Right forelimb (tissue), 1 donor: ENCODE measurements around the gene AVEN.

Source experiments
- DNase-seq: peaks from one replicate; pipeline ENCODE4 v3.0.0-alpha.2; 2018

The AVEN gene

DNA sequence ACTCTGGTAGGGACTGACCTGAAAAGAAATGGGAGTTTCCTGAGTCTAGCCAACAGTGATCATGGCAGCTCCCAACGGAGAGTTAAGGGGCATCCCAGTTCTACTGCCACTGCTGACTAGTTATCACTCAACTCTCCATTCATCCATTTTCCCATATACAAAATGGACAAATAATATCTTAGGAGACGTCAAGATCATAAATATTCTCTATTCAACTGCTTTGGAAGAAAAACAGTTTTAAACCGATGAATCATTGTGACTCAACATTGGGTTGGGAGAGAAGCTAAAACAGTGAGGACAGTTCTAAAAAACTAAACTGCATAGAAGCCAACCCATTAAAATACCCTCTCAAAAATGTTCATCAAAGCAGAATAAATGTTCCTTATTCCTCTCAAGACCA, 128.3 kb downstream of the AVEN start:
- DNase-seq: no peak

DNA sequence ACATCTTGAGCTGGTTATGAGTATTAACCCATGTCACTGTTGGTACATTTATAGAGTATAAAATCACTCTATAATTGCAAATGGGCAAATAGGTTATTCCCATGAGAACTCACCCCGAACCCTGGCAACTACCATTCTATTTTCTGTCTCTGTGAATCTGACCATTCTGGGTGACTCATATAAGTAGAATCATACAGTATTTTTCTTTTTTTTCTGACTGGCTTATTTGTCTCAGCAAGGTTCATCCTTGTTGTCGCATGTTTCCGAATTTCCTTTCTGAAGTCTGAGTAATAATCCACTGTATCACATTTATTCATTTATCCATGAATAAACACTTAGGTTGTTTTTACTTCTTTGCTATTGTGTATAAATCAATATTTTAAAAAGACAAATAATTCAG, 130.6 kb downstream of the AVEN start:
- no peak for DNase-seq

DNA sequence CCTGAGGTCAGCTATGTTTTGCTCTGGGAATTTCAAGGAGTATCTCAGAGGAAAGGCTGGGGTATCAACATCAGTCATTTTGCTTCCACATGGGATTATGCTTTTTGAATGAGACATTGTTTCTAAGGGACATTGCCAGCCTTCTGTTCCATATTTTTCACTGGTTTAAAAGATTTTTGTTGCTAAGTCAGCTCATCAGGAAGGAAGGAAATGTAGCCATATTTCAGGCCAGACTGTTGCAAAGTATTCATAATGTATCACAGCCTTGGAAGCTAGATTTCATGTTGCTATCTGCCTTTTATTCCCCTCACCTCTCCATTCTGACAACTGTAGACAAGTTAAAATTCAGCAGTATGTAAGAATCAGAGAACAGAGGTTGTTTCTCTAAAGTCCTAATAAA, 131.7 kb downstream of the AVEN start:
- no peak for DNase-seq

DNA sequence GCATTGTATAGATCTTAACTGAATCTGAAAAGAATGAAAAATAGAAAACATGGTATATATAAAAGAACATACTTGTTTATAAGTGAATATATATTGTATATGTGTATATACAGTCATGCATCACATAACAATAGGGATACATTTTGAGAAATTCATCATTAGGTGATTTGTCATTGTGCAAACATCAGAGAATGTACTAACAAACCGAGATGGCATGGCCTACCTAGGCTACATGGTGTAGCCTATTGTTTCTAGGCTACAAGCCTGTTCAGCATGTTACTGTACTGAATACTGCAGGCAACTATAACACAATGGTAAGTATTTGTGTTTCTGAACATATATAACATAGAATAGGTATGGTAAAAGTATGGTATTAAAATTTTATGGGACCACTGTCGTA, 135.3 kb downstream of the AVEN start:
- DNase-seq: no peak

DNA sequence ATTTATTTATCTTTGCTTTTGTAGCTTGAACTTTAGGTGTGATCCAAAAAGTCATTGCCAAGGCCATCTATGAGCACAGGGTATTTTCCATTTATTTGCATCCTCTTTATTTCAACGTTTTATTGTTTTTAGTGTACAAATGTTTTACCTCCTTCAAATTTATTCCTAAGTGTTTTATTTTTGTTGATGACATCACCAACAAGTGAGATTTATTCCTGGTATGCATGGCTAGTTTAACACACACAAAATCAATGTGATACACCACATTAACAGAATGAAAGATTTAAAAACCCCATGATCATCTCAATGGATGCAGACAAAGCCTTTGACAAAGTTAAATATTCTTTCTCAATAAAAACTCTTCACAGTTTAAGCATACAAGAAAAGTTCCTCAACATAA, 137.0 kb downstream of the AVEN start:
- DNase-seq: no peak

DNA sequence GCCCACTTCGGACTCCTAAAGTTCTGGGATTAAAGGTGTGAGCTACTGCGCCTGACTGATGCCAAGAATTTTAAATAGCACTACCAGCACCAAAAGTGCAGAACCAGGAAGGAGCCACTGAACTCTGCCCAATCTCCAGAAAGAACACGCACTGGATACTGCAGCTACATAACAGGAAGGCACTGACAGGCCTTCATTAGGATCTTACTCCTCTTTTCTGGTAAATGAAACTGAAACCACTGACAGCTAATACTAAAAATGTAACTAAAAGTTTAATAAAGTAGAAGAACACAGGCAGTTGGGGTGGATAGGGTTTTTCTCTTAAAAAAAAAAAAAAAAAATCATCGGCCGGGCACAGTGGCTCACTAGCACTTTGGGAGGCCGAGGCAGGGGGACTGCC, 144.8 kb downstream of the AVEN start:
- DNase-seq: no peak

DNA sequence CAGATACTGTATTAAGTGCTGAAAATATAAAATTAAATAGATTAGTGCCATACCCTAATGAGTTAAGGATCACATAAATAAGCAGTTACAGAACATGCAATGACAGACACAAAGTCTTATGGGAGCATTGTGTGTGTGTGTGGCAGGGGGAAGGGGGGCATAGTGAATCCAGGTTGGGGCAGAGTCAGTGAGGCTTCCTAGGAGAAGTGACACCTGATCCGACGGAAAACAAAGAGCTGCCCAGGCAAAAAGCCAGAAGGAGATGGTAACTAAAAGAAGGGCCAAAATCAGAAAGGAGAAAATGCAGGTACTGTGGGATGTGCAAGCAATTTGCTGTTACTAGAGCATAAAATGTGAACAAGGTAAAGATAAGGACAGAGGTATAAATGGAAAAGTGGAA, 150.8 kb downstream of the AVEN start:
- no peak for DNase-seq

DNA sequence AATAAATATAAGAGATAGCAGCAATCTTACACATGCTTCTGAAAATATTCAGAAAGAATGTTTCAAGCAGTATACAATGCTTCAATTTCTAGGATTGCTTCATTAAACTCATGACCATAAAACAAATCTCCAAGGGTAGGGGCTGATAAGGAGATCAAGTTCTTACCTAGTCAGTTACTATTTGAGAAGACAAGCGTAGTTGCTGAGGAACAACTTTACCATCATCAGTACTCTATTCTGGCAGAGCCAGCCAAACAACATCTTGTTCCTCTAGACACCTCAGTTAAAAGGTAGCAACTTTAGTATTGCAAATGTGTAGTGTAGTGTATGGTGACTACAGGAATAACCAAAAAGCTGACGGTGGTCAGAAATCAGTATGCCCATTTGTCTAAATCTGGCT, 156.1 kb downstream of the AVEN start:
- no peak for DNase-seq

DNA sequence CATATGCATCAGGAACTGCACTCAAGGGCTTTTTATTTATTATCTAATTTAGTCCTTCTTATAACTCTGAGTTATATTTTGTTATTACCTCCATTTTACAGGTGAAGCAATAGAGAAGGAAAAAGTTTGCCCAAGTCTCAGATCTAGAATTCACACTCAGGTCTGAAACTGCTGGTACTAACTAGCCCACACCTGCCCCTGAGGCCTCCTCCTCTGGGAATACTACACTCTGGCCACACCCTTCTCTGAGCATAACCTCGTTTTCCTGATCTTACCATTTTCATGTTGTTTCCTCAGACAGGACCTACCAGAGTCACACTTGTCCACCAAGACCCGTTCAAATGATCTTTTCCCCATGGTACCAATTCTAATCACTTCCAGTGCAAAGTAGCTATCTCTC, 164.8 kb downstream of the AVEN start:
- DNase-seq: no peak

DNA sequence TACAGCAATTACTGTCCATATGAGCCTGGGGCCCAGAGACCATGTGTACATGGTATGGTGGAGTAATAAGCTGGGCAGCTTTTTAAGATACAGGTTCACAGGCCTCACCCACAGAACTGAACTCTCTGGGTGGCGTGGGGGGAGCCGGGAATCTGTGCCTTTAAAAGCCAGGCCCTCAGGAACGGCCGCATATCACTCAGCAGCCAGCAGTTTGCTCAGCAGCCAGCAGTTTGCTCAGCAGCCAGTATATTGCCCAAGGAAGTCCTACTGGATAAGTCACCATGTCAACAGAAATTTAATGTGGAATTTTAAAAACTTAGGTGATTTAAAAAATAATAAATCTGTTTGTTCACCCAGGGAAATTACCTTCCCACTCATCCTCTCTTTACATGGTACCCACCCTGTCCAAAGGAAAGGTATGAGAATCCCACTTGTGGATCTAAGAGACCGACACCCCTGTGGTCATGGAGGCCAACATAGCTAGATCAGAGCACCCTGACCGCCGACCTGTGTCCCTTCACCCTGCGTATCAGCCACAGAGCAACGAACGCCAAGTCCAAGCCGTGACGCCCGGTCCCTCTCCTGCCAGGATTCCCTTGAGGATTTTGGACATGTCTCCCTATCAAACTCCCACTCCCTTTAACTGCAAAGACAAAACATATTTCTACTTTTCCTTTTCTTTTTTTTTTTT, 166.4 kb downstream of the AVEN start:
- DNase-seq: no peak

DNA sequence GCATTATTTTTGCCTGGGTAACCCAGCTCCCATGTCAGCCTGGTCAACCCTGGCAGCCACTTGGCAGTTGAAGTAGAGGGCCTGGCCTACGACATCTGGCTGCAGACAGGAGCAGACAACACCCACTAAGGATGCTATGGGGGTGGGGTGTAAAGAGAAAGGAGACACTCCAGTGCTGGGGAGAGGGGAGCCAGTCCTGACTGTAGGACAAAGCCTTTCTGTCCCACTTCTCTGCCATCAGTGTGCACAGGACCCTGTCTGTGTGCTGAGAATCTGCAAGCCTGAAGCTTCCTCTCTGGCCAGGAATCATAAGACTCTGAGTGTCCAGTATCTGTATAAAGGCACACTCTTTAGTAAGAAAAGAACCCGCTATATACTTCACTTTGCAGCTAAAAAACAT, 167.0 kb downstream of the AVEN start:
- no peak for DNase-seq

DNA sequence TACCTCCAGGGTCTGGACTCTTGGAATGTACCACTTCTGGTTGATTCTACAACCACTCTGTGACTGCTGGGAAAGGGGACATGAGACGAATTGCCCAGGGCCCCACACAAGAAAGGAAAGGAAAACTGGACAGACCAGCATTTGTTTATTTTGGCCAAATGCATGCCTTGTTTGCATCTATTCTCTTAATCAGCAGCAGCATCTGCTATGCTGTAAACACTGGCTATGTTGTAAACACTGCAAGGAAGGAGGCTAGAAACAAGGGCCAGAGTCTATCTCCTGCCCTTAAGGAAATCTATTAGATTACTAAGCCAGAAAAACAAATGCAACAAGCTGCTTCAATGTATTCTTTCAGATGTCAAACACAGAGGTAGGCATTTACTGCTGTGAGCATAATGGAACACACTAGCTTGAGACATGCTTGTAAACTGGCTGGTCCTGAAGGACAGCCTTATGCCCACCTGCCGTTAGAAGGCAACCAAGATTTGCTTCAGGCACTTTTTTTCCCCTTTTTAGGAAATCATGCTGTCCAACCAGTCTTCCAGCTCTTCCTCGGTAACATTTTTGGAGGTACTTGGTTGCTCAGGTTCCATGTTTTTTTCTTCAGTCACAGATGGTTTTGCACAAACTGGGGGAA, 172.8 kb downstream of the AVEN start:
- DNase-seq: no peak

DNA sequence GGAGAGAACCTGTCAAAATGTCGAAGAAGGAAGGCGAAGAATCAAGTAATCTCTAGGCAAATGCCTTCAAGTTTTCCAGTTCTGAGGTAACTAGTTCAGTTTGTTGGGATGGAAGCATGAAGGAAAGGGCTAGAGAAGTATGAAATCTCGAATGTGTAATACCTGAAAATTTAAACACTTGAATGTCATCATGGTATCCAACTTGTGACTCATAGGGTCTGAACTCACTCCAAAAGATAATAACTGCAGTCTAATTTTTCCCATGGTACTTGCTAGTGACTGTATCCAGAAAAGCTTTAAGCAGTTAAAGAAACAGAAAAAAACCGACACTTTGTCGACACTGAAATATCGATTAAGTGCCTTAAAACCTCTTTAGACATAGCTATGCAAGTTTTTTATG, 173.6 kb downstream of the AVEN start:
- no peak for DNase-seq

DNA sequence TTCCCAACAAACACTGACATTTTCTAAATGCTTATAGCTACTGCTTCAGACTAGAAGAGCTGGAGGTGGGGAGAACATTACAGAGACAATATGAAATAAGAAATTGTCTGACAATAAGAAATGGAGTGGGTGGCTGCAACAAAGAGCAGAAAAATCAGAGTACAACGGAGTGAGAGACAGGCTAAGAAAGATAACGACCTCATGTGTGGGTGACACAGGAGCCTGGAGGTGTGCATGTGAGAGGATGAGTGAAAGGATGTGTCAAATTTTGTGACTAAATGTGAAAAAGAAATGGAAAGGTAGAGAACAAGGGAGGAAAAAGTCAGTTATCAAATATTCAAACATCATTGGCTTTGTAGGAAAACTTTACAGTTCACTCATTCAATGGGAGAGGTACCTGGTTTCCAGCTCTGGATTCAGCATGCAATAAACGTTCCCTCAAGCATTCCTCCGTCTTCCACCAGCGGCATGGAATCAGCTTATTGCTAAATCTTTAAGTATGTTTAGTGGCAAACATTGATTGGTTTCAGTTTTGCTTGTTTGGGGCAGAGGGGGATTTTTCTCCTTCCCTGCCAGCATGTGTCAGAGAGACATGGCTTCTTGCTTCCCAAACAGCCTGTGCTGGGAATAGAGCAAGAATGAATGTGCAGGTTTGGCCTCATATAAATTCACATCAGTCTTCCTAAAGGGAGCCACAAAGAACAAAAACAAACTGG, 174.5 kb downstream of the AVEN start:
- no peak for DNase-seq

DNA sequence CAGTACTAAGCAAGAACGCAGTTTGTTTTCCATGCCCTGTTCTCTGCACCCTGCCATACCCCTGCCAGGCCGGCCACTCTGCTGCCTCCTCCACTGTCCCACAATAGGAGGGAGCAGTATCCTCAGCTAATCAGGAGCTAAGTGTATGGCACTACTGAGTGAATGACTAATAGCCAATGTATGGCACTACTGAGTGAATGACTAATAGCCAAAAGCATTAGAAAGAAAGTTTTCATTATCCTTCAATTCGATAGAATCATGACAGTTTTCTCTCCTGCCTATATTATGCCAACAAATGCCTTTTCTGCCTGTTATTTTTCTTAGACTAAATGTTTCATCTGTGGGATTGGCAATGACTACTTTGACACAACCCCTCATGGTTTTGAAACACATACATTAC, 178.2 kb downstream of the AVEN start:
- DNase-seq: no peak

DNA sequence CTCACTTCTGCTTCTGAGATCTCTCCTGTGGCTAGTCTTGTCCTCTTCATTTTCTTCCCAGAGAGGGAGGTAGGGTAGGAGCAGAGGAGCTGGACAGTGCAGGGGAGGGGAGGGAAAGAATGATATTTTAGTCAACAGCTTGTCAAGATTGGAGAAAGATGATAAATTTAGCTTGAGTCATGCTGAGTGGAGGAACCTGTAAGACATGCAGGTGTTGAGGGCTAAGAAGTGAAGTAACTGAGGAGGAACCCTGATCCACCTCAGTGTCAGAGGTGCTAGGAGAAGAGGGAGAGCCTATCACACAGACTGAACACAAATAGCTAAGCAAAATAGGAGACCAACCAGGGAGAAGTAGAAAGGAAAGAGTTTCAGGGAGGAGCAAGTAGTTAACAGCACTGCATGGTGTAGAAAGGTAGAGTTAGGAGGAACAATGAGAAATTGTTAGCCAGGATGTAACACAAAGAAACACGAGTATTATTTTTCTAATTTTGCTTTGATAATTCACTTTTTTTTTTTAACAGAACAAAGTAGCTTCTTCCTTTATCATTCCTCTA, 178.9 kb downstream of the AVEN start:
- no peak for DNase-seq

DNA sequence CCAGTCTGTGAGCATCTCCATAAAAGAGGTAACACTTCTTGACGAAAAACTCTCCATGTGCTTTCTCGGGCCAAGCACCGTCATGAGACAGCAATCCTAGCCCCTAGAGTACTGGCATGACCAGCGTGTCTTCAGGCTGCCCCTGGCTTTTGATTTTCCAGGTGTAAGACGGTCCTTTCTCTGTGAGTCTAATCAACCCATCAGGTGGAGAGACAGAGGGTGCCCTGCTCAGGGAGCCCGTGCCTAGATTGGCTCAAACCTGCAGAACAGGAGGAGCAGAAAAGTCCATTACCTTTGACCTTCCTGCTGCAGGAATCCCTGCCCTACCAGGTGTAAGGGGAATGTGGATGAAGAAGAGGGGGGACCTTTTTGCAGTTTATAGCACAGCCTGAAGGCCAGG, 180.2 kb downstream of the AVEN start:
- no peak for DNase-seq

DNA sequence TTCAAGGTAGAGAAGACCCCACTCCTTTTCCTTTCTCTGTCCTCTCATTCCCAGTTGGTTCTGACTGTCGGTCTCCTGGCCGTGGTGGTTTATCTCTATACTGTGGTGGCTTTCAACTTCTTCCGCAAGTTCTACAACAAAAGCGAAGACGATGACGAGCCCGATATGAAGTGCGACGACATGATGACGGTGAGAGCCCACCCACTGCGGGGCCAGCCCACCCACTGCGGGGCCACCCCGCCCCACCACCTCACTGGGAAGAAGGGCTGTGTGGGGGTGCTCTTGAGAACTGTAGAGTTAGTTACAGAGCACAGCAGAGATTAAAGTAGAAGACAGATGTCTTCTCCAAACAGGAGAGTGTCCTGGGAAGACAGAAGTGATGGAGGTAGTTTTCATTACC, 181.3 kb downstream of the AVEN start:
- no peak for DNase-seq

DNA sequence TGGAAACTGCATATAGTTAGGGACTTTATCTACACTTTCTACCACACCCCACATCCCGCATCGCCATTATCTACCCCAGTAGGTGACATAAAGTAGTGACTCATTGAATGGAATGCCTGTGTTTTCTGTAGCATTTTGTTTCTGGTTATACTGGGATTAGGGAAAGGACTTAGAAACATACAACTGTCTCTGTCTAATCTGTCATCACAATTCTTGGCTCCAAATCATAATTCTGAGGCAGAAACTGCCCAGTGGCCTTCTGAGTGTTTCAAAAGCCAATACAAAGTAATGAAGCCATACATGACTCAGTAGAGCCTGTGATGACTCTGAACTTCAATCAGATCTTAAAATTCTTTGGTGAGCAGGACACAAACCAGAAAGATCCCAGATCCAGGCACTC, 186.4 kb downstream of the AVEN start:
- no peak for DNase-seq

DNA sequence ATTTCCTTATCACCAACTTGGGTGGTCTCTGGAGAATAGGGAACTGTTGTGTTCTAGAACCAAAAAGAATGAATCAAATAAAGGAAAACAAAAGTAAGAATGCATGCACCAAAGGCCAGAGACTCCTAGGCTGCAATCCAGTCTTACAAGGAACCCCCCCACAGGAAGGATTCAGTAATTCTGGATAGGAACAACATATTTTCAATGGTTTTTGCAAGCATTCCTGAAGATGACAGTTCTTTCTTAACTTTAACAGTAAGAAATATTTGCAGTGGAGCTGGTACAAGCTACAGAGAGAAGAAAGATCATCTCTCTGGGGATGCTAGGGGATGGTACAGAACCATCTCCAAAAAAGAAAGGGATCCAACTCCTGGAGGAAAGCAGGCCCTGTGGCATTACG, 186.9 kb downstream of the AVEN start:
- DNase-seq: no peak

DNA sequence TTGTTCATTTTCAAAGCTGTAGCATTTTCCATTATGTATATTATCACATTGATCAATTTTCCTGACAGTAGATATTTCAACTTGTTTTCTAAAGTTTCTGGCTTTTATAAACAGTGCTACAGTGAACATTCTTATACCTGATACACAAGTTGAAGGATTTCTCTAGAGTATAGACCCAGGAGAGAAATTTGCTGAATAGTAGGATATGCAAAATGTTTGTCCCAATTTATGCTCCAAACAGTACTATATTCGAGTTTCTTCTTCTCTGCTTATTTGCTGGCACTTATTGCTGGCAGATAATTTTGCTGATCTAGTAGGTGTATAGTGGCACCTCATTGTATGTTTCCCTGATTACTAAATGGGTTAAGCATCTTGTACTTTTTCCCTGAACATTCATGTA, 187.9 kb downstream of the AVEN start:
- DNase-seq: no peak

DNA sequence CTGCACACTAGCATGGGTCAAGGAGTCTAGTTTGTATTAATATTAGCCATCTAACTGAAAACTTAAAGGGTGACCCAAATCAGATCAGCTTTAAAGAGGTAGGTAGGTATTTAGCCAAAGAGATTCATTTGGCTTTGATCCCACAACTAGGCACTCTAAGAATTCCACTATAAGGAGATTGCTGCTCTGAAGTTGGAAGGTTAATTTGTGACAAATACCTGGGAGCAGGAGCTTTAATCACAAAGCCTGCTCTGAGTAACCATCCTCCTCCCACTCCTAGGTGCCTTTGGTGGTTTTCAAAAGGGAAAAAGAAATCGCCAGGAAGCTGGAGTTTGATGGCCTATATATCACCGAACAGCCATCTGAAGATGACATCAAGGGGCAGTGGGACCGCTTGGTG, 191.0 kb downstream of the AVEN start:
- DNase-seq: no peak

DNA sequence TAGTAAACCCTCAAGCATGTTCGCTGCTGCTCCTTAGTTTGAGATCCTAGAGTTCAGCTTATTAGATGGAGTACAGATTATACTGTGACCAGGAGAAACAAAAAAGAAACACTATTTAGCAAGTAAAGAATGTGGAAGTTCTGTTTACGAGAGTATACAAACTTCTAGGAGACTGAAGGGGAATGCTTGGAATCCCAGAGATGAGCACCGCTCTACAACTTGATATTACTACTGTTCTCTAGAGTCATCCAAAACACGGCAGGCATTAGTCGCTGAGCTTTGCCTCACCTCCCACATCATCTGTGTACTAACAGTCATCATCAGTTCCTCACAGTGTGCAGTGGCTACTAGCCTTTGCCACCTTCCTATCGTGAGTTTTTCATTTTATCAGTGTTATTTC, 192.1 kb downstream of the AVEN start:
- DNase-seq: no peak

DNA sequence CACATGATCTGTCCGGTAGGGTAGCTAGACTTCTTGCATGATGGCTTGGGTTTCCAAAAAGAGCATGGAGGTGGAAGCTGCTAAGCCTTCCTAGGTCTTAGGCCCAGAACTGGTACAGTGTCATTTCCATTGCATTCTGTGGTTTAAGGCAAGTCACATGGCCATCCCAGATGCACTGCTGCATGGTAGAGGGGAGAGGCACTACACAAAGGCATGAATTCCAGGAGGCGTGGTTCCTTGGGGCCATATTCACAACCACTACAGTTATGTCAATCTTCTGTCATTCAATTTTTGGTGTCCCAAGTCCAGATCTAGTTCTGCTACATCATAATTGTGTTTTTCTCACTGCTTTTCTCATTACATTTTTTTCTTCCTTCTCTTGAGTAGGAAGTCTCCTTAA, 192.9 kb downstream of the AVEN start:
- no peak for DNase-seq
